ENCODE measurements around the gene MAPK14.

DNA sequence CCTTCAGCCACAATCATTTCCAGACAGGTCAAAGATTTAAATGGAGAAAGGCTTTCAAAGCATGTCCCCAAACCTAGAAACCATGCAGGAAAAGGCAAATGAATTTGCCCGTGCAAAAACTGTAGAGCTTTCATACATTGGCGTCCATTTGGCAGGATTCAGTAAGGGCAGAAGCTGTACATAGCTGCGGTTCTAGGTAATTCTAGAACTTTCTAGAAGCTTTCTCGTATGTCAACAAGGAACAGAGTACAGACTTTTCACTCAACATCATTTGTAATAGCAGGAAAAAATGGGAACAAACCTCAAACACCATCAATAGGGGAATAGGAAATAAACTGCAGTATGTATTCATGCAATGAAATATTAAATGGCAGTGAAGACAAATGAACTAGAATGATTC lies 91.6 kb downstream of the MAPK14 start:
- TF ChIP-seq CTCF (IDR thresholded peaks at IDR 0.05) (no peak), POLR2A (IDR thresholded peaks at IDR 0.05) (no peak)
